Activated B cell treated with CpG ODN at 0.5 μM for 24 hours (primary cell): Measurements from ENCODE around the gene GGTA1. TPM values are rescaled to one million over a fixed set of nuclear protein-coding genes. Genes with fewer than 3 reads are reported as not detected.
"Not testable (repeated sequence)": the region's sequence is repeated elsewhere in the genome, so short reads cannot be mapped to it uniquely, and the experiment has no call there.

Source experiments
- ATAC-seq: fragments of 200-7000 bp; cut with Tn5 transposase; one replicate; pipeline ENCODE4 v1.10.0; 2021; ENCODE audit warnings: low read depth, mild to moderate bottlenecking, moderate library complexity
- CTCF ChIA-PET: fragments of 350-600 bp; sonication (Branson Sonifier 250); formaldehyde crosslinking; loops from one replicate; lab custom pipeline; 2021; ENCODE audit warnings: antibody characterized with exemption; lab: Charles Lee
- POLR2A ChIA-PET: fragments of 350-600 bp; sonication (Branson Sonifier 250); formaldehyde crosslinking; loops from one replicate; lab custom pipeline; 2021; ENCODE audit warnings: antibody characterized with exemption; lab: Charles Lee
- DNase-seq: peaks from one replicate; pipeline ENCODE4 v3.0.0; 2022
- H3K27ac Mint-ChIP-seq: one replicate; pipeline ENCODE4 v1.8.0; 2020; ENCODE audit warnings: mixed read lengths
- H3K27me3 Mint-ChIP-seq: one replicate; pipeline ENCODE4 v1.8.0; 2021; ENCODE audit warnings: mixed read lengths
- H3K36me3 Mint-ChIP-seq: one replicate; pipeline ENCODE4 v1.8.0; 2021; ENCODE audit warnings: low read depth, mixed read lengths
- H3K4me1 Mint-ChIP-seq: one replicate; pipeline ENCODE4 v1.8.0; 2021; ENCODE audit warnings: mixed read lengths
- H3K4me3 Mint-ChIP-seq: one replicate; pipeline ENCODE4 v1.8.0; 2020; ENCODE audit warnings: mild to moderate bottlenecking, mixed read lengths
- H3K9me3 Mint-ChIP-seq: one replicate; pipeline ENCODE4 v1.8.0; 2020; ENCODE audit warnings: mixed read lengths
- intact Hi-C: fragments of 100-400 bp; cut with micrococcal nuclease; formaldehyde crosslinking; loops from one replicate; pipeline ENCODE4 v1.15.1; 2024
- total RNA-seq: library from RNA; stranded (reverse); gene quantifications from 2 replicates; pipeline ENCODE4 v1.2.3, GENCODE V29; 2022
- TF ChIP-seq, protein P1 (sequence below): fragments of 200-600 bp; IDR thresholded peaks from one replicate; pipeline ENCODE4 v1.8.0; 2022; ENCODE audit warnings: antibody characterized with exemption, mild to moderate bottlenecking

The GGTA1 gene
- total RNA-seq, 1 donor from 2014 or later = not detected

DNA sequence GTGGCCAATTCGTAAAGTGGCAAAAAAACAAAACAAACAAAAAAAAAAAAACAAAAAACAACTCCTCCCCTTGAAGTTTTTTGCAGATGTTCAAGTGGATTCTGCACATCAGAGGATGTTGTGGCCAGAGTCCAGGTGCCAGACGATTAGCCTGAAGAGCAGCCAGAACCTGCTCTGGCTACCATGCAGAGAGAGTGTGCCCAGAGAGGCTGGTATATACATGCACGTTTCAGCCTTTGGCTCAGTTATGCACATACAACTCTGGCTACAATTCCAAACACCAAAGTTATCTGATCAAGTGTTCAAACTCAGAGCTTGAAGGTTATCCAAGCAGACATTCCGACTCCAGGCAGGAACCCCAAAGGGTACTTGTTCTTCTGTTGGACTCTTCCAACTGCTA, 34.7 kb downstream of the GGTA1 start:
- H3K9me3 Mint-ChIP-seq = no peaks in the 10 kb centered on the region
- intact Hi-C loops = loop anchor here (5.0 kb wide), 1 partner anchor 527 kb away; no protein-coding TSS in a partner anchor
- DNase-seq (no peak), ATAC-seq (no peak)
- CTCF ChIA-PET = interaction anchor here (1.0 kb wide), 1 partner anchor 33 kb away, joined by 3 read pairs; no protein-coding TSS in a partner anchor
- TF ChIP-seq, protein P1, sequence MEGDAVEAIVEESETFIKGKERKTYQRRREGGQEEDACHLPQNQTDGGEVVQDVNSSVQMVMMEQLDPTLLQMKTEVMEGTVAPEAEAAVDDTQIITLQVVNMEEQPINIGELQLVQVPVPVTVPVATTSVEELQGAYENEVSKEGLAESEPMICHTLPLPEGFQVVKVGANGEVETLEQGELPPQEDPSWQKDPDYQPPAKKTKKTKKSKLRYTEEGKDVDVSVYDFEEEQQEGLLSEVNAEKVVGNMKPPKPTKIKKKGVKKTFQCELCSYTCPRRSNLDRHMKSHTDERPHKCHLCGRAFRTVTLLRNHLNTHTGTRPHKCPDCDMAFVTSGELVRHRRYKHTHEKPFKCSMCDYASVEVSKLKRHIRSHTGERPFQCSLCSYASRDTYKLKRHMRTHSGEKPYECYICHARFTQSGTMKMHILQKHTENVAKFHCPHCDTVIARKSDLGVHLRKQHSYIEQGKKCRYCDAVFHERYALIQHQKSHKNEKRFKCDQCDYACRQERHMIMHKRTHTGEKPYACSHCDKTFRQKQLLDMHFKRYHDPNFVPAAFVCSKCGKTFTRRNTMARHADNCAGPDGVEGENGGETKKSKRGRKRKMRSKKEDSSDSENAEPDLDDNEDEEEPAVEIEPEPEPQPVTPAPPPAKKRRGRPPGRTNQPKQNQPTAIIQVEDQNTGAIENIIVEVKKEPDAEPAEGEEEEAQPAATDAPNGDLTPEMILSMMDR = no peak
- H3K4me1 Mint-ChIP-seq = no peaks in the 10 kb centered on the region
- H3K36me3 Mint-ChIP-seq = no peaks in the 10 kb centered on the region
- H3K4me3 Mint-ChIP-seq = no peak overlapping the region
- POLR2A ChIA-PET = no interaction called here
- peaks cover 28% of the 10 kb centered on the region for H3K27me3 Mint-ChIP-seq
- H3K27ac Mint-ChIP-seq = no peak overlapping the region

DNA sequence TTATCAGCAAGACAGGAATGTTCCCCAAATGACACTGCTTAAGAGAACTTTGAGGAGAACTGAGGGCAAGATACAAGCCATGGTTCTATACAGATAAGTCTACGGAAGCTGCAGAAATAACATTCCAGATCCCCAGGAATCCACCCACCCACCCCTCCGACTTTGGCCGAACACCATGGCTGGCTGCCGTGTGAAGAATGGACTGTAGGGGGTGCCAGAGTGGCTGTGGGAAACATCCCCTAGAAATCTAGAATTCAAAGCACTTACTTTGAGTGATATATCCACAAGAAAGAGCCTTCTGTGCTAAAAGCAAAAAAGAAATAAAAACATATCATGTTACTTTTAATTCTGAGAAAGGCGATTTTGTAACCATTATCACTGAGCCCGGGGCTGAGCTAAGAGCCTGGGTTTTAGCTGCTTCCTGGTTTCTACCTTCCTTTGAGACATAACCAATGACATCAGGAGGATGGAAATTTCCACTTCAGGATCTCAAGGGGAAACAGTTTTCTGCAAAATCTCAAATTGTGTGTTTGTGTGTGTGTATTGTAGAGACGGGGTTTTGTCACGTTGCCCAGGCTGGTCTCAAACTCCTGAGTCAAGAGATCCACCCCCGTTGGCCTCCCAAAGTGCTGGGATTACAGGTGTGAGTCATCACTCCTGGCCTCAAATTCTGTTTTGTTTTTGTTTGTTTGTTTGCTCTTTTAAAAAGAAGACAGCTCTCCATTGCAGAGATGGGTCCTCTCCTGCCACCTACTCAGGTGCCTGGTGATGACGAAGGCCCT, 36.4 kb downstream of the GGTA1 start:
- intact Hi-C loops = loop anchor here (2.0 to 5.0 kb wide), 2 partner anchors 36 to 529 kb away; partner anchors contain the start of gene GGTA1
- H3K27ac Mint-ChIP-seq = no peak overlapping the region
- DNase-seq = no peak
- H3K27me3 Mint-ChIP-seq = peaks cover 35% of the 10 kb centered on the region
- ChIA-PET CTCF (interaction anchor here (0.7 kb wide), 1 partner anchor 1242 kb away, joined by 3 read pairs; no protein-coding TSS in a partner anchor), POLR2A (no interaction called here)
- H3K4me3 Mint-ChIP-seq = no peak overlapping the region
- TF ChIP-seq, protein P1 = no peak
- peak; percentile 58 for ATAC-seq
- H3K36me3 Mint-ChIP-seq = no peaks in the 10 kb centered on the region
- no peaks in the 10 kb centered on the region for H3K9me3 Mint-ChIP-seq
- no peaks in the 10 kb centered on the region for H3K4me1 Mint-ChIP-seq

DNA sequence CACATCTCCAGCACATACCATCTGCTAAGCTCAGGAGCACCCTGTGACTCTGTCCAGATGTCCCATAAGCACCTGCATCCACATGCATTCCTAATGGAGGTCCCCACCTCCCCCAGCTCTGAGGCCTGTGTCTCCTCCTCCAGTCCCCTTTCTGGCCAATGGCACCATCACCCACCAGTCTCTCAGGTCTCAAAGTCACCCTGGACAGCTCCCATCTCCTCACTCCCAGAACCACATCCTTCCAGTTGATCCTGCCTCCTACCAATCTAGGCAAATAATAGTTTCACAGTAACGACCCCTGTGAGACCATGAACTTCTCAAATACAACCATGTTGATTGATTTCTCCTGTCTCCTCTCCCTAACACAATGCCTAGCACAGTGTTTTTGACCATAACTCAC, 40.1 kb downstream of the GGTA1 start:
- Mint-ChIP-seq H3K27me3 (peaks cover 38% of the 10 kb centered on the region), H3K27ac (no peak overlapping the region), H3K36me3 (no peaks in the 10 kb centered on the region), H3K4me1 (no peaks in the 10 kb centered on the region), H3K9me3 (no peaks in the 10 kb centered on the region), H3K4me3 (no peak overlapping the region)
- DNase-seq (no peak), ATAC-seq (no peak)
- CTCF ChIA-PET = no interaction called here
- POLR2A ChIA-PET = no interaction called here
- TF ChIP-seq, protein P1 = no peak
- intact Hi-C loops = no loop called here

DNA sequence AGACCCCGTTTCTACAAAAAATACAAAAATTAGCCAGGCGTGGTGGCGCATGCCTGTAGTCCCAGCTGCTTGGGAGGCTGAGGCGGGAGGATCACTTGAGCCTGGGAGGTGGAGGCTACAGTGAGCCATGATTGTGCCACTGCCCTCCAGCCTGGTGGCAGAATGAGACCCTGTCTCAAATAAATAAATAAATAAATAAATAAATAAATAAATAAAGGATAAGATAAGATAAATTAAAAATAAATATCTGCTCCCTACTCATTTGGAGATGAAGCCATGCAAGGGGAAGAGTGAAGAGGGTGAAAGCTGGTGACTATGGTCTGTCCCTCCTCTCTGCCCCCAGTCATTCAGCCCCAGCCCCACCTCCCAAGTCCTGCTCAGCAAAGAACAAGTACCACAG, 41.2 kb downstream of the GGTA1 start:
- H3K27ac Mint-ChIP-seq, H3K9me3 Mint-ChIP-seq, H3K36me3 Mint-ChIP-seq, H3K4me1 Mint-ChIP-seq, POLR2A ChIA-PET, H3K4me3 Mint-ChIP-seq, CTCF ChIA-PET, DNase-seq, ATAC-seq, intact Hi-C loops: not testable (repeated sequence)
- H3K27me3 Mint-ChIP-seq = peaks cover 35% of the 10 kb centered on the region

DNA sequence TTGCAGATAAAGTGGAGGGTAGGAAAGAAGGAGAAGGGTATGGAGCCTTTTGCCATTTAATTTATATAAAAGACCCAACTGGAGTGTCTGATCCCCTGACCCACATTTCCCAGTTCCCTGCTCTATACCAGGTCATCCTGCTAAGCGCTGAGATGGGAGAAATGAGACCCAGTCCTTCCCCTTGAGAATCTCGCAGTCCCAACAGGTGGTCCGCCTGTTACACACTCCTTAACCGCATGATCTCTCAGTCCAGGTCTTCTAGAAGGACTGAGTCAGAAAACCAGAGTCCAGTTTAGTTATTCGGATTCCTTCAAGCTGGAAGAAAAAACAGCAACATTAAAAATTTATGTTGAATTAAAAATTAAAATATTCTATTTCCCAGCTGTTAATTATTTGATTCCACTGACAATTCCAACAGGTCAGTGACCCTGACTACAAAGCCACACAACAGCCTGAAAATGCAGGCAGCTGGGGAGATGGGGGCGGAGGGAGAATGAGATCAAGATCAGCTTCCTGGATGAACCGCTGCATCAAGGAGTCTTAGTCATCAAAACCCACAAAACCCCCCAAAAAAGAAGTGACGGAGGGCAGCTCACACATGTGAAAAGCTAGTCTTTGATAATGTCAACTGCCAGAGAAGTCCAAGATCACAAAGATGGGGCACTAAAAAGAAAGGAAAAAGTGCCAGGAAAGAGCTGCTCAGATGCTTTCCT, 44.0 kb downstream of the GGTA1 start:
- Mint-ChIP-seq H3K27me3 (peaks cover 20% of the 10 kb centered on the region), H3K27ac (no peak overlapping the region), H3K4me1 (no peaks in the 10 kb centered on the region), H3K4me3 (no peak overlapping the region), H3K9me3 (no peaks in the 10 kb centered on the region), H3K36me3 (no peaks in the 10 kb centered on the region)
- ATAC-seq = no peak
- TF ChIP-seq, protein P1 = no peak
- POLR2A ChIA-PET = no interaction called here
- intact Hi-C loops = no loop called here
- no peak for DNase-seq
- CTCF ChIA-PET = no interaction called here
